Heart right ventricle (tissue), 16 donors: ENCODE results near the gene TRABD2A. TPM values are rescaled to one million over a fixed set of nuclear protein-coding genes. Genes with fewer than 3 reads are reported as not detected.

Experiments used
- ATAC-seq, 8 donors: fragments of 200-7000 bp; cut with Tn5 transposase; one replicate each; pipeline ENCODE4 v1.9.1; 2020; ENCODE audit warnings: mild to moderate bottlenecking in 8 of 8, moderate library complexity in 8 of 8, moderate number of reproducible peaks in 1 of 8
- DNase-seq, 2 donors: peaks; one replicate each; pipeline ENCODE4 v3.0.0-alpha.2; 2020
- H3K27ac ChIP-seq, 10 donors: fragments of 200-600 bp; sonication (generic) in 2 of 10; one replicate each; pipeline versions ENCODE4 v1.5.0 to v1.8.0; 2020 to 2022; ENCODE audit warnings: mild to moderate bottlenecking in 3 of 10
- H3K27me3 ChIP-seq, 7 donors: fragments of 200-600 bp; one replicate each; pipeline ENCODE4 v1.8.0; 2021 to 2022; ENCODE audit warnings: mild to moderate bottlenecking in 2 of 7
- H3K36me3 ChIP-seq, 9 donors: fragments of 200-600 bp; sonication (generic) in 1 of 9; one replicate each; pipeline versions ENCODE4 v1.5.0 to v1.8.0; 2020 to 2022; ENCODE audit warnings: mild to moderate bottlenecking in 2 of 9
- H3K4me1 ChIP-seq, 9 donors: fragments of 200-600 bp; sonication (generic) in 1 of 9; one replicate each; pipeline versions ENCODE4 v1.5.0 to v1.8.0; 2020 to 2022; ENCODE audit warnings: mild to moderate bottlenecking in 4 of 9
- H3K4me3 ChIP-seq, 10 donors: fragments of 200-600 bp; sonication (generic) in 2 of 10; one replicate each; pipeline versions ENCODE4 v1.5.0 to v1.8.0; 2020 to 2022; ENCODE audit warnings: mild to moderate bottlenecking in 7 of 10, moderate library complexity in 2 of 10
- H3K9me3 ChIP-seq, 11 donors: fragments of 200-600 bp in 10 of 11; sonication (generic) in 2 of 11; one replicate each; pipeline versions ENCODE4 v1.5.0 to v1.8.0; 2013 to 2022; ENCODE audit warnings: mild to moderate bottlenecking in 2 of 11, control low read depth in 1 of 11, moderate library complexity in 1 of 11
- CTCF ChIP-seq, 9 donors: fragments of 200-600 bp; sonication (generic) in 2 of 9; IDR thresholded peaks; one replicate each; pipeline versions ENCODE4 v1.5.0 to v1.8.0; 2021 to 2022; ENCODE audit warnings: antibody characterized with exemption in 9 of 9, mild to moderate bottlenecking in 5 of 9, moderate library complexity in 1 of 9
- WGBS, 2 donors: extraction: QIAGEN DNeasy Blood & Tissue Kit; methylation state at CpG; one replicate each; pipeline ENCODE4 v1.1.7; 2013; ENCODE audit warnings: inconsistent platforms in 1 of 2; 5-methylcytosine and 5-hydroxymethylcytosine counted together
- intact Hi-C, 10 donors: fragments of 100-400 bp; cut with DNase I; formaldehyde crosslinking; loops; one replicate each; pipeline versions ENCODE4 v1.11.1 to v1.14.2; 2022
- polyA plus RNA-seq, 2 donors: library from polyadenylated mRNA; stranded (reverse); fragments of 200-250 nt; gene quantifications; one replicate each; pipeline ENCODE4 v1.2.3, GENCODE V29; 2013
- total RNA-seq, 10 donors: library from RNA; stranded (reverse); fragmentation: NEBNext Ultra II Directional in 3 of 10; extraction: Animal tissue kit (Norgen Biotek cat#: 25700) in 3 of 10; gene quantifications; one replicate each; pipeline versions ENCODE4 v1.2.1 to v1.2.4, GENCODE V29; 2021 to 2023
- donor health status: Arrhythmogenic right ventricular cardiomyopathy.
- donor health status: ischemic (EF 13 %, LVEDD 7.1; RV severe dilation, severe dysfunction).
- donor health status: healthy with polysubstance abuse.
- donor health status: DM: no; HTN: yes; CAD: no.
- donor health status: DM: no; HTN: no; CAD: no.
- donor health status: ischemic (EF 25% LVEDD 6.9; RV normal size, moderate dysfunction).
- donor health status: ischemic (EF 25% LVEDD 5.7; RV mildly dilated, moderate dysfunction).
- donor health status: healthy.
- donor health status: DM: yes; HTN: yes; CAD: no.
- donor health status: Ischemic cardiomyopathy.
- donor health status: ischemic (EF 35%, LVEDD 5.7; RV mildly dilated, moderate dysfunction).
- donor health status: nonischemic (EF 11% LVEDD 7.7; RV severe dilation, severe dysfunction).
- donor health status: DM: yes; HTN: yes; CAD: no.
- donor health status: PGD.
- donor health status: ischemic (EF 29% LVEDD 5.4; RV normal size, mild dysfunction).
- donor health status: nonischemic (EF 23%, LVEDD 6.1; RV moderate dilation, normal function).

The TRABD2A gene
- total and polyA plus RNA-seq, 12 donors = 0.34 to 2.0 (median 0.68) TPM

- TF ChIP-seq CTCF (IDR thresholded peaks at IDR 0.05) = no peak
- ATAC-seq (no peak), DNase-seq (no peak)
- peaks cover 0 to 14% (median 0%) of the 10 kb centered on the region in 11 donors for H3K9me3 ChIP-seq
- WGBS, 2 donors = 28 to 30% methylated on average over 11 of the region's 11 CpGs
- H3K27ac ChIP-seq = no peak overlapping the region
- no peak overlapping the region for H3K4me3 ChIP-seq
- peaks cover 0 to 11% (median 0%) of the 10 kb centered on the region in 7 donors for H3K27me3 ChIP-seq
- intact Hi-C loops = no loop called here
- peaks cover 0 to 18% (median 0%) of the 10 kb centered on the region in 9 donors for H3K4me1 ChIP-seq
- H3K36me3 ChIP-seq = no peaks in the 10 kb centered on the region
Measured at GRCh38 chr2:84855731-84856130, 25.2 kb downstream of the TRABD2A start.

- Histone ChIP-seq H3K27me3 (peaks cover 0 to 11% (median 0%) of the 10 kb centered on the region in 7 donors), H3K27ac (no peak overlapping the region), H3K9me3 (peaks cover 0 to 14% (median 0%) of the 10 kb centered on the region in 11 donors), H3K36me3 (no peaks in the 10 kb centered on the region), H3K4me1 (peaks cover 0 to 18% (median 0%) of the 10 kb centered on the region in 9 donors), H3K4me3 (no peak overlapping the region)
- intact Hi-C loops = no loop called here
- DNase-seq = no peak
- ATAC-seq = no peak
- TF ChIP-seq CTCF (IDR thresholded peaks at IDR 0.05) = no peak
- 46 to 60% methylated on average over 4 of the region's 4 CpGs for WGBS, 2 donors
Measured at GRCh38 chr2:84854850-84855249, 26.0 kb downstream of the TRABD2A start.

DNA sequence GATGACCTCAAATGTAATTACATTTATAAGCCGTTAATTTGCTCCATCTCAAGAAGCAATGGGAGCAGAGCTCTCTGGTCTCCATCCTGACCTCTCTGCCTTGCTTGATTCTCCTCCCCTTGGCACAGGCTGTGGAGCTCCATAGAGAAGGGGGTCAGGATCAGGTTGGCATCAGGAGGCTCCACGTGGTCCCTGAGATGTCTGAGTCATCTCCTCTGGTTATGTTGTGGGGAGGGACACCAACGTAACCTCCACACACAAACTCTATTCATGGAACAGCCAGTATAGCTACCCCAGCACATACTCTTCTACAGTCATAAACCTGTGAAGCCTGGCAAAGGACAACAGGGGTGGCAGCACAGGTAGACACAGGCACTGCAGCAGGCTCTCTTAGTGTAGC lies 29.0 kb downstream of the TRABD2A start:
- H3K36me3 ChIP-seq = no peaks in the 10 kb centered on the region
- H3K4me1 ChIP-seq = peaks cover 0 to 15% (median 0%) of the 10 kb centered on the region in 9 donors
- H3K9me3 ChIP-seq = peaks cover 0 to 14% (median 0%) of the 10 kb centered on the region in 11 donors
- H3K4me3 ChIP-seq = no peak overlapping the region
- ATAC-seq (no peak), DNase-seq (no peak)
- no peak overlapping the region for H3K27ac ChIP-seq
- 74 to 81% methylated on average over 3 of the region's 3 CpGs for WGBS, 2 donors
- intact Hi-C loops = no loop called here
- H3K27me3 ChIP-seq = peaks cover 0 to 11% (median 0%) of the 10 kb centered on the region in 7 donors
- TF ChIP-seq CTCF (IDR thresholded peaks at IDR 0.05) = no peak

DNA sequence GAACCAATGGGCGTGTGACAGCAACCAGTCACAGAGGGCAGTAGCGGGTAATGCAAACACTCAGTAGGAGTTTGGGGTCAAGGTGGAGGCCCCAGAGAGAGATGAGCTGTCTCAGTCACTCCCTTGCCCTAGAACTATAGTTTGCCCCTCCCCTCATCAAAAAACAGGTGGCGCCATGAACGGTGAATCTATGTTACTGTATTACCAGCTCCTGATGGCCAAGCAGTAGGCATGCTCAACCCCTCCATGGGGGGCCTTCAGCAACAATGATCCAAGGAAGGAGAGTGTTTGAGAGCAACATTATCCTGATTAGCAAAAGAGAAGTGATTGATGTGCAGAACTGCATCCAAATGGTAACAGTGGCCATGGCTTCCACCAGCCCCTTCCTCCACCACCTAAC lies 30.4 kb downstream of the TRABD2A start:
- no peaks in the 10 kb centered on the region for H3K36me3 ChIP-seq
- H3K9me3 ChIP-seq = peaks cover 0 to 14% (median 0%) of the 10 kb centered on the region in 11 donors
- H3K27ac ChIP-seq = no peak overlapping the region
- TF ChIP-seq CTCF (IDR thresholded peaks at IDR 0.05) = no peak
- DNase-seq (no peak), ATAC-seq (no peak)
- H3K4me1 ChIP-seq = peaks cover 0 to 22% (median 0%) of the 10 kb centered on the region in 9 donors
- H3K4me3 ChIP-seq = no peak overlapping the region
- WGBS, 2 donors = 88 to 94% methylated on average over 4 of the region's 4 CpGs
- intact Hi-C loops = no loop called here
- peaks cover 0 to 11% (median 0%) of the 10 kb centered on the region in 7 donors for H3K27me3 ChIP-seq
